Gastrocnemius medialis (tissue), 4 donors: Measurements from ENCODE around the gene CAPZB.
A peak's percentile ranks its signal among the peaks of the same experiment; 100 is the strongest.

ENCODE experiments used
- CTCF ChIP-seq, 5 experiments: fragments of 450-650 bp in 3 of 5; fragments of 200-600 bp in 2 of 5; sonication (generic) in 2 of 5; IDR thresholded peaks in 4 of 5; conservative IDR thresholded peaks in 1 of 5; 1 replicate in 4 of 5; 2 replicates in 1 of 5; pipeline ENCODE4 v1.5.1; 2016 to 2019; ENCODE audit warnings: antibody characterized with exemption in 5 of 5, mild to moderate bottlenecking in 3 of 5, moderate library complexity in 3 of 5
- POLR2A ChIP-seq, 2 donors: fragments of 450-650 bp; IDR thresholded peaks; one replicate each; pipeline ENCODE4 v1.6.1; 2017; ENCODE audit warnings: antibody characterized with exemption in 2 of 2, mild to moderate bottlenecking in 2 of 2, moderate library complexity in 2 of 2

GRCh38 chr1:19374083-19374801, 111.1 kb downstream of the CAPZB start:
- TF ChIP-seq POLR2A (IDR thresholded peaks at IDR 0.05) (no peak), CTCF (IDR thresholded peaks at IDR 0.05 in 4 of 5, conservative IDR thresholded peaks at IDR 0.05 in 1 of 5) (peak in 1 of 5 experiments; percentile 29)
